GM23338 (cell line): ENCODE measurements around the gene RNF11. TPM values are rescaled to one million over a fixed set of nuclear protein-coding genes. Genes with fewer than 3 reads are reported as not detected.

ENCODE experiments used
- CREB1 ChIP-seq: fragments of 250-450 bp; sonication (Bioruptor Pico); IDR thresholded peaks from 2 replicates; pipeline ENCODE4 v1.5.0; 2020; ENCODE audit warnings: low read depth, mild to moderate bottlenecking, moderate library complexity
- EZH2phosphoT487 ChIP-seq: fragments of 200-600 bp; sonication (generic); IDR thresholded peaks from one replicate; pipeline ENCODE4 v1.8.1; 2018; ENCODE audit warnings: antibody characterized with exemption; ENCODE audit not compliant: unreplicated experiment
- JUNB ChIP-seq: IDR thresholded peaks from one replicate; pipeline ENCODE4 v1.6.1; 2016; ENCODE audit warnings: antibody characterized with exemption; ENCODE audit not compliant: unreplicated experiment
- STAT1 ChIP-seq: IDR thresholded peaks from one replicate; pipeline ENCODE4 v1.6.1; 2016; ENCODE audit warnings: antibody characterized with exemption; ENCODE audit not compliant: unreplicated experiment
- ZNF331 ChIP-seq: fragments of 250-450 bp; sonication (Bioruptor Pico); IDR thresholded peaks from 2 replicates; pipeline ENCODE4 v1.5.0; 2020; ENCODE audit warnings: low read depth, mild to moderate bottlenecking, moderate library complexity
- polyA plus RNA-seq: library from polyadenylated mRNA; unstranded; fragments of >200 nt; fragmentation: Nextera tagmentation; extraction: Ambion mirVana; gene quantifications from 2 replicates; pipeline ENCODE4 v1.2.1, GENCODE V29; 2016
- total RNA-seq: library from RNA; depleted of rRNA; stranded (reverse); fragments of >200 nt; shearing (Covaris generic); gene quantifications from 2 replicates; pipeline ENCODE4 v1.2.3, GENCODE V29; 2014
- TF ChIP-seq, protein P1 (sequence below): fragments of 250-450 bp; sonication (Bioruptor Pico); IDR thresholded peaks from 2 replicates; pipeline ENCODE4 v1.5.0; 2020; ENCODE audit warnings: mild to moderate bottlenecking, moderate library complexity
- TF ChIP-seq, protein P2 (sequence below), 2 experiments: fragments of 200-600 bp in 1 of 2; sonication (generic) in 1 of 2; conservative IDR thresholded peaks; 2 replicates each; pipeline versions ENCODE4 v1.5.1 to v1.6.1; 2016 to 2017; ENCODE audit warnings: antibody characterized with exemption in 2 of 2, low read depth in 2 of 2, mild to moderate bottlenecking in 2 of 2, moderate library complexity in 1 of 2
- TF ChIP-seq, protein P3 (sequence below): IDR thresholded peaks from one replicate; pipeline ENCODE4 v1.6.1; 2018; ENCODE audit warnings: antibody characterized with exemption; ENCODE audit not compliant: unreplicated experiment
- TF ChIP-seq, protein P4 (sequence below): IDR thresholded peaks from 2 replicates; pipeline ENCODE4 v1.6.1; 2016; ENCODE audit warnings: antibody characterized with exemption

Gene RNF11
- total and polyA plus RNA-seq, 2 experiments from 2014 or later, result 22.3 to 43.0 TPM

DNA sequence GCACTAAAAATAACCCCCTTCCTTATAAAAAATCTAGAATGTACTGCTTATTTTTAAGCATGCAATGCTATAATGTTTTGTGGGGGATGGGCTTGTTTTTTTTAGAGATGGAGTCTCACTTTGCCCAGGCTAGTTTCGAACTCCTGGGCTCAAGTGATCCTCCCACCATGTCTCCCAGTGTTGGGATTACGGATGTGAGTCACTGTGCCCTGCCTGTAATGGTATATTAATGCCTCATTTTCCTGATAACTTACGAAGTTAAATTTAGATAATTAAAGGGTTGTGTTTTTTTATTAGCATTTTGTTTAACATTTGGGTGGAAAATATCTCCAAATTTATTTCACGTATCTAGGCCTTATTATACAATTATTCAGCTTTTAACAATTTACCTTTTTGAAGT, 6.5 kb downstream of the RNF11 start (continued):
- TF ChIP-seq, protein P1, sequence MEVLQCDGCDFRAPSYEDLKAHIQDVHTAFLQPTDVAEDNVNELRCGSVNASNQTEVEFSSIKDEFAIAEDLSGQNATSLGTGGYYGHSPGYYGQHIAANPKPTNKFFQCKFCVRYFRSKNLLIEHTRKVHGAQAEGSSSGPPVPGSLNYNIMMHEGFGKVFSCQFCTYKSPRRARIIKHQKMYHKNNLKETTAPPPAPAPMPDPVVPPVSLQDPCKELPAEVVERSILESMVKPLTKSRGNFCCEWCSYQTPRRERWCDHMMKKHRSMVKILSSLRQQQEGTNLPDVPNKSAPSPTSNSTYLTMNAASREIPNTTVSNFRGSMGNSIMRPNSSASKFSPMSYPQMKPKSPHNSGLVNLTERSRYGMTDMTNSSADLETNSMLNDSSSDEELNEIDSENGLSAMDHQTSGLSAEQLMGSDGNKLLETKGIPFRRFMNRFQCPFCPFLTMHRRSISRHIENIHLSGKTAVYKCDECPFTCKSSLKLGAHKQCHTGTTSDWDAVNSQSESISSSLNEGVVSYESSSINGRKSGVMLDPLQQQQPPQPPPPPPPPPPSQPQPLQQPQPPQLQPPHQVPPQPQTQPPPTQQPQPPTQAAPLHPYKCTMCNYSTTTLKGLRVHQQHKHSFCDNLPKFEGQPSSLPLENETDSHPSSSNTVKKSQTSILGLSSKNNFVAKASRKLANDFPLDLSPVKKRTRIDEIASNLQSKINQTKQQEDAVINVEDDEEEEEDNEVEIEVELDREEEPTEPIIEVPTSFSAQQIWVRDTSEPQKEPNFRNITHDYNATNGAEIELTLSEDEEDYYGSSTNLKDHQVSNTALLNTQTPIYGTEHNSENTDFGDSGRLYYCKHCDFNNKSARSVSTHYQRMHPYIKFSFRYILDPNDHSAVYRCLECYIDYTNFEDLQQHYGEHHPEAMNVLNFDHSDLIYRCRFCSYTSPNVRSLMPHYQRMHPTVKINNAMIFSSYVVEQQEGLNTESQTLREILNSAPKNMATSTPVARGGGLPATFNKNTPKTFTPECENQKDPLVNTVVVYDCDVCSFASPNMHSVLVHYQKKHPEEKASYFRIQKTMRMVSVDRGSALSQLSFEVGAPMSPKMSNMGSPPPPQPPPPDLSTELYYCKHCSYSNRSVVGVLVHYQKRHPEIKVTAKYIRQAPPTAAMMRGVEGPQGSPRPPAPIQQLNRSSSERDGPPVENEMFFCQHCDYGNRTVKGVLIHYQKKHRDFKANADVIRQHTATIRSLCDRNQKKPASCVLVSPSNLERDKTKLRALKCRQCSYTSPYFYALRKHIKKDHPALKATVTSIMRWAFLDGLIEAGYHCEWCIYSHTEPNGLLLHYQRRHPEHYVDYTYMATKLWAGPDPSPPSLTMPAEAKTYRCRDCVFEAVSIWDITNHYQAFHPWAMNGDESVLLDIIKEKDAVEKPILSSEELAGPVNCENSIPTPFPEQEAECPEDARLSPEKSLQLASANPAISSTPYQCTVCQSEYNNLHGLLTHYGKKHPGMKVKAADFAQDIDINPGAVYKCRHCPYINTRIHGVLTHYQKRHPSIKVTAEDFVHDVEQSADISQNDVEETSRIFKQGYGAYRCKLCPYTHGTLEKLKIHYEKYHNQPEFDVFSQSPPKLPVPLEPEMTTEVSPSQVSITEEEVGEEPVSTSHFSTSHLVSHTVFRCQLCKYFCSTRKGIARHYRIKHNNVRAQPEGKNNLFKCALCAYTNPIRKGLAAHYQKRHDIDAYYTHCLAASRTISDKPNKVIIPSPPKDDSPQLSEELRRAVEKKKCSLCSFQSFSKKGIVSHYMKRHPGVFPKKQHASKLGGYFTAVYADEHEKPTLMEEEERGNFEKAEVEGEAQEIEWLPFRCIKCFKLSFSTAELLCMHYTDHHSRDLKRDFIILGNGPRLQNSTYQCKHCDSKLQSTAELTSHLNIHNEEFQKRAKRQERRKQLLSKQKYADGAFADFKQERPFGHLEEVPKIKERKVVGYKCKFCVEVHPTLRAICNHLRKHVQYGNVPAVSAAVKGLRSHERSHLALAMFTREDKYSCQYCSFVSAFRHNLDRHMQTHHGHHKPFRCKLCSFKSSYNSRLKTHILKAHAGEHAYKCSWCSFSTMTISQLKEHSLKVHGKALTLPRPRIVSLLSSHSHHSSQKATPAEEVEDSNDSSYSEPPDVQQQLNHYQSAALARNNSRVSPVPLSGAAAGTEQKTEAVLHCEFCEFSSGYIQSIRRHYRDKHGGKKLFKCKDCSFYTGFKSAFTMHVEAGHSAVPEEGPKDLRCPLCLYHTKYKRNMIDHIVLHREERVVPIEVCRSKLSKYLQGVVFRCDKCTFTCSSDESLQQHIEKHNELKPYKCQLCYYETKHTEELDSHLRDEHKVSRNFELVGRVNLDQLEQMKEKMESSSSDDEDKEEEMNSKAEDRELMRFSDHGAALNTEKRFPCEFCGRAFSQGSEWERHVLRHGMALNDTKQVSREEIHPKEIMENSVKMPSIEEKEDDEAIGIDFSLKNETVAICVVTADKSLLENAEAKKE (CRISPR knock-in tag), result no peak
- no peak for TF ChIP-seq ZNF331 (CRISPR knock-in tag)
- TF ChIP-seq, protein P2, sequence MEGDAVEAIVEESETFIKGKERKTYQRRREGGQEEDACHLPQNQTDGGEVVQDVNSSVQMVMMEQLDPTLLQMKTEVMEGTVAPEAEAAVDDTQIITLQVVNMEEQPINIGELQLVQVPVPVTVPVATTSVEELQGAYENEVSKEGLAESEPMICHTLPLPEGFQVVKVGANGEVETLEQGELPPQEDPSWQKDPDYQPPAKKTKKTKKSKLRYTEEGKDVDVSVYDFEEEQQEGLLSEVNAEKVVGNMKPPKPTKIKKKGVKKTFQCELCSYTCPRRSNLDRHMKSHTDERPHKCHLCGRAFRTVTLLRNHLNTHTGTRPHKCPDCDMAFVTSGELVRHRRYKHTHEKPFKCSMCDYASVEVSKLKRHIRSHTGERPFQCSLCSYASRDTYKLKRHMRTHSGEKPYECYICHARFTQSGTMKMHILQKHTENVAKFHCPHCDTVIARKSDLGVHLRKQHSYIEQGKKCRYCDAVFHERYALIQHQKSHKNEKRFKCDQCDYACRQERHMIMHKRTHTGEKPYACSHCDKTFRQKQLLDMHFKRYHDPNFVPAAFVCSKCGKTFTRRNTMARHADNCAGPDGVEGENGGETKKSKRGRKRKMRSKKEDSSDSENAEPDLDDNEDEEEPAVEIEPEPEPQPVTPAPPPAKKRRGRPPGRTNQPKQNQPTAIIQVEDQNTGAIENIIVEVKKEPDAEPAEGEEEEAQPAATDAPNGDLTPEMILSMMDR (conservative IDR thresholded peaks at IDR 0.05; ENCODE audit: low read depth in 2 of 2), result no peak
- TF ChIP-seq, protein P3, sequence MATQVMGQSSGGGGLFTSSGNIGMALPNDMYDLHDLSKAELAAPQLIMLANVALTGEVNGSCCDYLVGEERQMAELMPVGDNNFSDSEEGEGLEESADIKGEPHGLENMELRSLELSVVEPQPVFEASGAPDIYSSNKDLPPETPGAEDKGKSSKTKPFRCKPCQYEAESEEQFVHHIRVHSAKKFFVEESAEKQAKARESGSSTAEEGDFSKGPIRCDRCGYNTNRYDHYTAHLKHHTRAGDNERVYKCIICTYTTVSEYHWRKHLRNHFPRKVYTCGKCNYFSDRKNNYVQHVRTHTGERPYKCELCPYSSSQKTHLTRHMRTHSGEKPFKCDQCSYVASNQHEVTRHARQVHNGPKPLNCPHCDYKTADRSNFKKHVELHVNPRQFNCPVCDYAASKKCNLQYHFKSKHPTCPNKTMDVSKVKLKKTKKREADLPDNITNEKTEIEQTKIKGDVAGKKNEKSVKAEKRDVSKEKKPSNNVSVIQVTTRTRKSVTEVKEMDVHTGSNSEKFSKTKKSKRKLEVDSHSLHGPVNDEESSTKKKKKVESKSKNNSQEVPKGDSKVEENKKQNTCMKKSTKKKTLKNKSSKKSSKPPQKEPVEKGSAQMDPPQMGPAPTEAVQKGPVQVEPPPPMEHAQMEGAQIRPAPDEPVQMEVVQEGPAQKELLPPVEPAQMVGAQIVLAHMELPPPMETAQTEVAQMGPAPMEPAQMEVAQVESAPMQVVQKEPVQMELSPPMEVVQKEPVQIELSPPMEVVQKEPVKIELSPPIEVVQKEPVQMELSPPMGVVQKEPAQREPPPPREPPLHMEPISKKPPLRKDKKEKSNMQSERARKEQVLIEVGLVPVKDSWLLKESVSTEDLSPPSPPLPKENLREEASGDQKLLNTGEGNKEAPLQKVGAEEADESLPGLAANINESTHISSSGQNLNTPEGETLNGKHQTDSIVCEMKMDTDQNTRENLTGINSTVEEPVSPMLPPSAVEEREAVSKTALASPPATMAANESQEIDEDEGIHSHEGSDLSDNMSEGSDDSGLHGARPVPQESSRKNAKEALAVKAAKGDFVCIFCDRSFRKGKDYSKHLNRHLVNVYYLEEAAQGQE, result no peak
- no peak for TF ChIP-seq CREB1
- no peak for TF ChIP-seq EZH2phosphoT487
- TF ChIP-seq STAT1, result no peak
- TF ChIP-seq JUNB, result no peak
- TF ChIP-seq, protein P4, sequence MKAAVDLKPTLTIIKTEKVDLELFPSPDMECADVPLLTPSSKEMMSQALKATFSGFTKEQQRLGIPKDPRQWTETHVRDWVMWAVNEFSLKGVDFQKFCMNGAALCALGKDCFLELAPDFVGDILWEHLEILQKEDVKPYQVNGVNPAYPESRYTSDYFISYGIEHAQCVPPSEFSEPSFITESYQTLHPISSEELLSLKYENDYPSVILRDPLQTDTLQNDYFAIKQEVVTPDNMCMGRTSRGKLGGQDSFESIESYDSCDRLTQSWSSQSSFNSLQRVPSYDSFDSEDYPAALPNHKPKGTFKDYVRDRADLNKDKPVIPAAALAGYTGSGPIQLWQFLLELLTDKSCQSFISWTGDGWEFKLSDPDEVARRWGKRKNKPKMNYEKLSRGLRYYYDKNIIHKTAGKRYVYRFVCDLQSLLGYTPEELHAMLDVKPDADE, result no peak
